GM23248 (cell line): ENCODE data around the gene C5.

Experiments used
- EZH2 ChIP-seq: fragments of 200-600 bp; sonication (generic); IDR thresholded peaks from 2 replicates; pipeline ENCODE4 v1.6.1; 2018; ENCODE audit warnings: antibody characterized with exemption, mild to moderate bottlenecking; ENCODE audit not compliant: insufficient read depth, poor library complexity, severe bottlenecking
- EZH2phosphoT487 ChIP-seq: fragments of 200-600 bp; sonication (generic); IDR thresholded peaks from 2 replicates; pipeline ENCODE4 v1.6.1; 2018; ENCODE audit warnings: antibody characterized with exemption, moderate library complexity, mild to moderate bottlenecking, low read depth; ENCODE audit not compliant: insufficient read depth

GRCh38 chr9:120999317-120999716, 50.8 kb downstream of the C5 start:
- TF ChIP-seq EZH2: no peak
- TF ChIP-seq EZH2phosphoT487: no peak
